ENCODE measurements around the gene RUVBL1. TPM values are rescaled to one million over a fixed set of nuclear protein-coding genes. Genes with fewer than 3 reads are reported as not detected.

Gene RUVBL1
- total and polyA plus RNA-seq, 7 donors, result 12.0 to 40.6 (median 17.1) TPM

DNA sequence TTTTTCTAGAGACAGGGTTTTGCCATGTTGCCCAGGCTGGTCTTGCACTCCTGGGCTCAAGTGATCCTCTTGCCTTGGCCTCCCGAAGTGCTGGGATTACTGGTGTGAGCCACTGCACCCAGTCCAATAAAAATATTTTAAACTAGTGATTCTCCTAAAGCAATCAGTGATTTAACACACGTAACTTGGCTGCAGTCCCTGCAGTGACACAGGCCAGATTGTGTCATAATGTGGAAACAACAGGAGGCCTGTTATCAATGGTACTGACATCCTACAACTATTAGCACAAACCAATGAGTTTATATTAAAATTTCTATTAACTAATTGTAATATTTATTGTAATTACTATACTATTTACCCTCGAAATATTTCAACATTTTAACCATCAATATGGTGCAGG lies 73.0 kb downstream of the RUVBL1 start:
- Histone ChIP-seq H3K27ac (no peak overlapping the region), H3K36me3 (peaks cover 0 to 8% (median 2%) of the 10 kb centered on the region in 4 donors), H3K27me3 (no peaks in the 10 kb centered on the region), H3K9me3 (no peaks in the 10 kb centered on the region), H3K4me3 (no peak overlapping the region), H3K4me1 (peaks cover 0 to 43% (median 32%) of the 10 kb centered on the region in 4 donors)
- WGBS, 2 donors, result 41 to 72% methylated on average over 3 of the region's 3 CpGs
- DNase-seq, result no peak
- intact Hi-C loops (cut with DNase I), result loop anchor here (5.0 to 10.0 kb wide), 3 partner anchors 136 to 1066 kb away; partner anchors contain the start of genes ABTB1, KBTBD12 and PLXNA1
- TF ChIP-seq POLR2AphosphoS5 (IDR thresholded peaks at IDR 0.05) (no peak), POLR2A (IDR thresholded peaks at IDR 0.05) (no peak), EP300 (IDR thresholded peaks at IDR 0.05) (no peak)
- TF ChIP-seq, protein P1, sequence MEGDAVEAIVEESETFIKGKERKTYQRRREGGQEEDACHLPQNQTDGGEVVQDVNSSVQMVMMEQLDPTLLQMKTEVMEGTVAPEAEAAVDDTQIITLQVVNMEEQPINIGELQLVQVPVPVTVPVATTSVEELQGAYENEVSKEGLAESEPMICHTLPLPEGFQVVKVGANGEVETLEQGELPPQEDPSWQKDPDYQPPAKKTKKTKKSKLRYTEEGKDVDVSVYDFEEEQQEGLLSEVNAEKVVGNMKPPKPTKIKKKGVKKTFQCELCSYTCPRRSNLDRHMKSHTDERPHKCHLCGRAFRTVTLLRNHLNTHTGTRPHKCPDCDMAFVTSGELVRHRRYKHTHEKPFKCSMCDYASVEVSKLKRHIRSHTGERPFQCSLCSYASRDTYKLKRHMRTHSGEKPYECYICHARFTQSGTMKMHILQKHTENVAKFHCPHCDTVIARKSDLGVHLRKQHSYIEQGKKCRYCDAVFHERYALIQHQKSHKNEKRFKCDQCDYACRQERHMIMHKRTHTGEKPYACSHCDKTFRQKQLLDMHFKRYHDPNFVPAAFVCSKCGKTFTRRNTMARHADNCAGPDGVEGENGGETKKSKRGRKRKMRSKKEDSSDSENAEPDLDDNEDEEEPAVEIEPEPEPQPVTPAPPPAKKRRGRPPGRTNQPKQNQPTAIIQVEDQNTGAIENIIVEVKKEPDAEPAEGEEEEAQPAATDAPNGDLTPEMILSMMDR (IDR thresholded peaks at IDR 0.05), result no peak

DNA sequence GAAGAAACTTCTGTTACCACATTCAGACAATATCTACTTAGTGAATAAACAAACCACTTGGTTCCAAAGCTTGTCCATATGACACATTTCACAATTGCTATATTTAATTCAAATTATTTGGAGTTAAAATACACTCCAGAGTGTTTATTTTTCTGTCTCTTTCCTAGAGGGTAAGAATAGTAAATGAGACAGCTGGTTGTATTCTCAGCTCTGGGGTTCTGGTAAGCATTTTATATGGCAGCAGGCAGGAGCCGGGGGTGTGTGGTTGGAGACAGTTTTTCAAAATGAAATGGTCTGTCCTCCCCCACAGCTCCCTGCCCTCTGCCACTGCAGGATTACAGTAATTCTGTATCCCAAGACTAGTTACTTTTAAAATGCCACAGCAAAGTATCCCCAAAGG lies 82.3 kb downstream of the RUVBL1 start:
- intact Hi-C loops (cut with DNase I), result no loop called here
- WGBS, 2 donors, result 65 to 80% methylated on average over 1 of the region's 1 CpG
- TF ChIP-seq POLR2AphosphoS5 (IDR thresholded peaks at IDR 0.05) (no peak), POLR2A (IDR thresholded peaks at IDR 0.05) (no peak), EP300 (IDR thresholded peaks at IDR 0.05) (no peak)
- TF ChIP-seq, protein P1 (IDR thresholded peaks at IDR 0.05), result no peak
- no peak for DNase-seq
- H3K27ac ChIP-seq, result no peak overlapping the region
- H3K9me3 ChIP-seq, result no peaks in the 10 kb centered on the region
- H3K4me3 ChIP-seq, result no peak overlapping the region
- no peaks in the 10 kb centered on the region for H3K27me3 ChIP-seq
- no peaks in the 10 kb centered on the region for H3K36me3 ChIP-seq
- no peaks in the 10 kb centered on the region for H3K4me1 ChIP-seq

DNA sequence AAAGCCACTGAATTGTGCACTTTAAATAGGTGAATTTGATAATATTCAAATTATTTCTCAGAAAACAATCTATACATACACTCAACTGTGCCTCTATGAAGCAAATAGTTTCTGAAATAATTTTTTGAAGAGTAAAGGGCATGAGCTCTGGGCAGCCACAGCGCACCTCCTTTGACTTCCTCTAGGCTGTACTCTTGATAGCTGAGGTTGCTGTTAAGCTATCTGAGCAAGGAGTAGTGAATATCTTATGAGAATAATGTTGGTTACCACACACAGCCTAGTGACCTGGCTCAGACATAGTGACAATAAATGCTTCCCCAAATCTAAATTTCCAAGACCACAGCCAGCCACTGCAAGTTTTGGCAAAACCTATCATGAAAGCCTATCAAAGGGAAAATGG lies 83.0 kb downstream of the RUVBL1 start:
- 54 to 68% methylated on average over 1 of the region's 1 CpG for WGBS, 2 donors
- Histone ChIP-seq H3K4me1 (no peaks in the 10 kb centered on the region), H3K36me3 (no peaks in the 10 kb centered on the region), H3K27me3 (no peaks in the 10 kb centered on the region), H3K4me3 (no peak overlapping the region), H3K27ac (no peak overlapping the region), H3K9me3 (no peaks in the 10 kb centered on the region)
- TF ChIP-seq EP300 (IDR thresholded peaks at IDR 0.05), result no peak
- TF ChIP-seq POLR2A (IDR thresholded peaks at IDR 0.05), result no peak
- TF ChIP-seq POLR2AphosphoS5 (IDR thresholded peaks at IDR 0.05), result no peak
- TF ChIP-seq, protein P1 (IDR thresholded peaks at IDR 0.05), result no peak
- DNase-seq, result no peak
- intact Hi-C loops (cut with DNase I), result no loop called here

DNA sequence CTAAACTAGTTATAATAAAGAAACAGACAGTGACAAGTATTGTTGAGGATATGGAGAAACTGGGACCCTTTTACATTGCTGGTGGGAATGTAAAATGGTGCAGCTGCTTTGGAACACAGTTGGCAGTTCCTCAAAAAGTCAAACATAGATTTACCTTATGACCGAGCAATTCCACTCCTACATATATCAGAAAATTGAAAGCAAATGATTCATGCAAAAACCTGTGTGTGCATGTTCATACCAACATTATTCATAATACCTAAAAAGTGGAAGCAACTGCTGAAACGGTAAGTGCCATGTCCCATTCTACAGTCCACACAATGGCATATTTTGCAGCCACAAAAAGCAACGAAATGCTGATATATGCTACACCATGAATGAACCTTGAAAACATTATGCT lies 83.6 kb downstream of the RUVBL1 start:
- Histone ChIP-seq H3K4me3 (no peak overlapping the region), H3K27me3 (no peaks in the 10 kb centered on the region), H3K9me3 (no peaks in the 10 kb centered on the region), H3K27ac (no peak overlapping the region), H3K4me1 (no peaks in the 10 kb centered on the region), H3K36me3 (no peaks in the 10 kb centered on the region)
- DNase-seq, result no peak
- TF ChIP-seq, protein P1 (IDR thresholded peaks at IDR 0.05), result no peak
- TF ChIP-seq POLR2A (IDR thresholded peaks at IDR 0.05), result no peak
- no peak for TF ChIP-seq EP300 (IDR thresholded peaks at IDR 0.05)
- no peak for TF ChIP-seq POLR2AphosphoS5 (IDR thresholded peaks at IDR 0.05)
- intact Hi-C loops (cut with DNase I), result no loop called here
- 80 to 89% methylated on average over 3 of the region's 3 CpGs for WGBS, 2 donors

DNA sequence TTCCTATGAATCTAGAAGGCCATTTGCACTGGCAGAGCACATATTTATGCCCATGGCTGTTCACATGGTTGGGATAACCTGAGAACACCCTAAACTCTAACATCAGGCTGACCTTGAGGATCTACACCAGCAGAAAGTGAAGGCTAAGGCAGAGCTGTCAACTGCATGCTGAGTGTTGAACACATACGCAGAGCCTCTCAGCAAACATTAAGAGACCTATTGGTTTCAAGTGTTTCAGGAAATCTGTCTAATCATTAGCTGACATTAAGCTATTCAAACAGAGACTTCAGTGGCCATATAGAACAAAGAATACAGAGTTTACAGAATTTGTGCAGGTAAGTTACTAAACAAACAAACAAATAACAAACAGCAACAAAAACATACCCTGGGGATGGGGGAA lies 87.5 kb downstream of the RUVBL1 start:
- H3K9me3 ChIP-seq, result no peaks in the 10 kb centered on the region

More for the DNA sequence above, 87.5 kb downstream of the RUVBL1 start:
- intact Hi-C loops (cut with DNase I), result no loop called here
- no peak for DNase-seq
- Histone ChIP-seq H3K4me1 (no peaks in the 10 kb centered on the region), H3K36me3 (no peaks in the 10 kb centered on the region), H3K27ac (no peak overlapping the region), H3K27me3 (no peaks in the 10 kb centered on the region), H3K4me3 (no peak overlapping the region)
- WGBS, 2 donors, result 71 to 84% methylated on average over 1 of the region's 1 CpG
- TF ChIP-seq EP300 (IDR thresholded peaks at IDR 0.05) (no peak), POLR2AphosphoS5 (IDR thresholded peaks at IDR 0.05) (no peak), POLR2A (IDR thresholded peaks at IDR 0.05) (no peak)

All from sigmoid colon (tissue), 7 donors.